NB4 (cell line): ENCODE measurements around the gene CELF1.

Experiments
- CTCF ChIP-seq: IDR thresholded peaks from one replicate; pipeline ENCODE4 v1.5.1; 2012; ENCODE audit warnings: low read depth, low read length
- POLR2A ChIP-seq: IDR thresholded peaks from 2 replicates; pipeline ENCODE4 v1.6.1; 2011; ENCODE audit warnings: mild to moderate bottlenecking; ENCODE audit not compliant: insufficient read length; ENCODE audit errors: extremely low read depth

GRCh38 chr11:47538741-47539565 lies 14.0 kb downstream of the CELF1 start:
- no peak for TF ChIP-seq POLR2A
- no peak for TF ChIP-seq CTCF
